Chondrocyte (in vitro differentiated cells): ENCODE results near the gene CFAP74. TPM values are rescaled to one million over a fixed set of nuclear protein-coding genes. Genes with fewer than 3 reads are reported as not detected.

Experiments used
- DNase-seq: peaks from one replicate; pipeline ENCODE4 v3.0.0; 2021; ENCODE audit warnings: mixed read lengths, low spot score
- H3K27ac Mint-ChIP-seq: one replicate; pipeline ENCODE4 v1.8.0; 2021; ENCODE audit warnings: mild to moderate bottlenecking, moderate library complexity, mixed read lengths; ENCODE audit not compliant: unreplicated experiment
- H3K27me3 Mint-ChIP-seq: 2 replicates; pipeline ENCODE4 v1.8.0; 2021; ENCODE audit warnings: low read depth, mixed read lengths
- H3K36me3 Mint-ChIP-seq: 2 replicates; pipeline ENCODE4 v1.8.0; 2021; ENCODE audit warnings: low read depth, mixed read lengths
- H3K4me1 Mint-ChIP-seq: 2 replicates; pipeline ENCODE4 v1.8.0; 2021; ENCODE audit warnings: low read depth, mild to moderate bottlenecking, mixed read lengths
- H3K4me3 Mint-ChIP-seq: one replicate; pipeline ENCODE4 v1.8.0; 2021; ENCODE audit warnings: mild to moderate bottlenecking, moderate library complexity, mixed read lengths; ENCODE audit not compliant: unreplicated experiment
- H3K9me3 Mint-ChIP-seq: 2 replicates; pipeline ENCODE4 v1.8.0; 2021; ENCODE audit warnings: low read depth, mixed read lengths
- CTCF ChIP-seq: fragments of 200-600 bp; sonication (generic); IDR thresholded peaks from 2 replicates; pipeline ENCODE4 v1.5.0; 2021; ENCODE audit warnings: antibody characterized with exemption, mild to moderate bottlenecking, moderate library complexity
- total RNA-seq: library from RNA; stranded (reverse); gene quantifications from 3 replicates; pipeline ENCODE4 v1.2.1, GENCODE V29; 2021

Gene CFAP74
- total RNA-seq, 1 donor from 2014 or later = not detected

GRCh38 chr1:1927751-1928150, 75.8 kb downstream of the CFAP74 start:
- Mint-ChIP-seq H3K27ac (no peak overlapping the region), H3K36me3 (no peaks in the 10 kb centered on the region), H3K4me3 (no peak overlapping the region), H3K27me3 (no peaks in the 10 kb centered on the region), H3K4me1 (no peaks in the 10 kb centered on the region), H3K9me3 (no peaks in the 10 kb centered on the region)
- TF ChIP-seq CTCF = no peak
- no peak for DNase-seq

GRCh38 chr1:1926886-1927660, 76.5 kb downstream of the CFAP74 start:
- Mint-ChIP-seq H3K27ac (no peak overlapping the region), H3K9me3 (no peaks in the 10 kb centered on the region)
- no peak for TF ChIP-seq CTCF

GRCh38 chr1:1926346-1926811, 77.2 kb downstream of the CFAP74 start:
- H3K9me3 Mint-ChIP-seq = no peaks in the 10 kb centered on the region
- no peak for TF ChIP-seq CTCF
- DNase-seq = no peak
- no peak overlapping the region for H3K4me3 Mint-ChIP-seq
- no peaks in the 10 kb centered on the region for H3K36me3 Mint-ChIP-seq
- no peaks in the 10 kb centered on the region for H3K4me1 Mint-ChIP-seq
- no peaks in the 10 kb centered on the region for H3K27me3 Mint-ChIP-seq
- no peak overlapping the region for H3K27ac Mint-ChIP-seq

More at GRCh38 chr1:1926886-1927660, 76.5 kb downstream of the CFAP74 start:
- H3K4me1 Mint-ChIP-seq = no peaks in the 10 kb centered on the region
- no peak overlapping the region for H3K4me3 Mint-ChIP-seq
- DNase-seq = no peak
- no peaks in the 10 kb centered on the region for H3K27me3 Mint-ChIP-seq
- no peaks in the 10 kb centered on the region for H3K36me3 Mint-ChIP-seq

GRCh38 chr1:1925437-1926345, 77.9 kb downstream of the CFAP74 start:
- Mint-ChIP-seq H3K4me3 (no peak overlapping the region), H3K9me3 (no peaks in the 10 kb centered on the region), H3K27ac (no peak overlapping the region), H3K36me3 (no peaks in the 10 kb centered on the region), H3K4me1 (no peaks in the 10 kb centered on the region), H3K27me3 (no peaks in the 10 kb centered on the region)
- no peak for DNase-seq
- TF ChIP-seq CTCF = no peak

- no peaks in the 10 kb centered on the region for H3K36me3 Mint-ChIP-seq
- H3K9me3 Mint-ChIP-seq = no peaks in the 10 kb centered on the region
- no peaks in the 10 kb centered on the region for H3K4me1 Mint-ChIP-seq
- no peak overlapping the region for H3K27ac Mint-ChIP-seq
- DNase-seq = peak; percentile 92
- no peak for TF ChIP-seq CTCF
- no peaks in the 10 kb centered on the region for H3K27me3 Mint-ChIP-seq
- H3K4me3 Mint-ChIP-seq = no peak overlapping the region
Measured at GRCh38 chr1:1924849-1925248, 78.7 kb downstream of the CFAP74 start.
